Uterus (tissue), 2 donors: ENCODE results near the gene HEG1.

Experiments used
- CTCF ChIP-seq, 4 experiments: fragments of 200-600 bp in 2 of 4; fragments of 450-650 bp in 2 of 4; sonication (generic) in 2 of 4; IDR thresholded peaks; one replicate each; pipeline ENCODE4 v1.5.1; 2016 to 2019; ENCODE audit warnings: antibody characterized with exemption in 4 of 4, mild to moderate bottlenecking in 2 of 4, moderate library complexity in 1 of 4
- POLR2A ChIP-seq, 2 donors: fragments of 450-650 bp; IDR thresholded peaks; one replicate each; pipeline ENCODE4 v1.6.1; 2016; ENCODE audit warnings: antibody characterized with exemption in 2 of 2, mild to moderate bottlenecking in 1 of 2, moderate library complexity in 1 of 2

GRCh38 chr3:124976383-124976782, 79.4 kb downstream of the HEG1 start:
- TF ChIP-seq POLR2A (IDR thresholded peaks at IDR 0.05) (no peak), CTCF (IDR thresholded peaks at IDR 0.05) (no peak)
